ENCODE results near the gene RHEBL1. TPM values are rescaled to one million over a fixed set of nuclear protein-coding genes. Genes with fewer than 3 reads are reported as not detected.

The RHEBL1 gene
- total RNA-seq, 4 donors from 2014 or later, result 0.46 to 0.71 TPM; not detected in 2

DNA sequence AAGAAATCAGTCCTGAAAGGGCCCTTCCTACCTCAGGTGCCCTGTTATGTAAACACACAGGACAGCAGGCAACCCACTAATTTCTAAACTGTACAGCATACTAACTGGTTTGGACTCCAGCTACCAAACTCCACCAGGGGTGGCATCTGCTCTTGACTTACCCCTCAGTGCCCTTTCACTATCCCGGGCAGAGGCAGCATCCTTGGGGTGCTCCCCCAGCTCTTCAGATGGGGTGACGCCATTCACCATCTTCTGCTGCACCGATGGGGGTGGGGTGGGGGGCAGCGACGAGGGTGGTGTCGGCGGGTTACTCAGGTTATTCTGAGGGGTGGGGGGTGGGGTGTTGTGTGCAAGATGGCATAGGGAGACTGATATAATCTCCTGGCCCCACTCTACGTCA, 39.7 kb downstream of the RHEBL1 start:
- Histone ChIP-seq H3K36me3 (peaks cover 0 to 90% of the 10 kb centered on the region in 2 donors), H3K27me3 (no peaks in the 10 kb centered on the region), H3K9me3 (no peaks in the 10 kb centered on the region), H3K4me3 (no peak overlapping the region), H3K27ac (no peak overlapping the region), H3K4me1 (no peaks in the 10 kb centered on the region)
- in situ Hi-C loops (cut with MboI; ENCODE audit: low sequenced_read_pairs in 4 of 4) (no loop called here), intact Hi-C loops (cut with DNase I; ENCODE audit: low total_unique reads) (no loop called here)
- no peak for TF ChIP-seq CTCF (IDR thresholded peaks at IDR 0.05 in 4 of 5, conservative IDR thresholded peaks at IDR 0.05 in 1 of 5)
- no peak for TF ChIP-seq POLR2A (IDR thresholded peaks at IDR 0.05)
- ATAC-seq, result no peak
- no peak for DNase-seq

- TF ChIP-seq POLR2A (IDR thresholded peaks at IDR 0.05), result no peak
- TF ChIP-seq CTCF (IDR thresholded peaks at IDR 0.05 in 4 of 5, conservative IDR thresholded peaks at IDR 0.05 in 1 of 5), result no peak
- Histone ChIP-seq H3K27me3 (no peaks in the 10 kb centered on the region), H3K4me1 (no peaks in the 10 kb centered on the region), H3K4me3 (no peak overlapping the region), H3K36me3 (peaks cover 0 to 89% of the 10 kb centered on the region in 2 donors), H3K9me3 (no peaks in the 10 kb centered on the region), H3K27ac (no peak overlapping the region)
- in situ Hi-C loops (cut with MboI; ENCODE audit: low sequenced_read_pairs in 4 of 4), result no loop called here
- ATAC-seq, result no peak
- intact Hi-C loops (cut with DNase I; ENCODE audit: low total_unique reads), result no loop called here
- no peak for DNase-seq
Observed at GRCh38 chr12:49028666-49029275, 41.0 kb downstream of the RHEBL1 start.

- in situ Hi-C loops (cut with MboI; ENCODE audit: low sequenced_read_pairs in 4 of 4), result no loop called here
Observed at GRCh38 chr12:49027846-49028555, 41.8 kb downstream of the RHEBL1 start.

GRCh38 chr12:49026678-49027480, 42.9 kb downstream of the RHEBL1 start:
- TF ChIP-seq POLR2A (IDR thresholded peaks at IDR 0.05), result no peak
- no peak for TF ChIP-seq CTCF (IDR thresholded peaks at IDR 0.05 in 4 of 5, conservative IDR thresholded peaks at IDR 0.05 in 1 of 5)
- peaks cover 0 to 89% of the 10 kb centered on the region in 2 donors for H3K36me3 ChIP-seq
- H3K9me3 ChIP-seq, result no peaks in the 10 kb centered on the region
- DNase-seq (no peak), ATAC-seq (no peak)
- H3K27me3 ChIP-seq, result no peaks in the 10 kb centered on the region
- intact Hi-C loops (cut with DNase I; ENCODE audit: low total_unique reads) (no loop called here), in situ Hi-C loops (cut with MboI; ENCODE audit: low sequenced_read_pairs in 4 of 4) (no loop called here)
- no peak overlapping the region for H3K4me3 ChIP-seq
- no peaks in the 10 kb centered on the region for H3K4me1 ChIP-seq
- no peak overlapping the region for H3K27ac ChIP-seq

More at GRCh38 chr12:49027846-49028555, 41.8 kb downstream of the RHEBL1 start:
- no peak for TF ChIP-seq POLR2A (IDR thresholded peaks at IDR 0.05)
- TF ChIP-seq CTCF (IDR thresholded peaks at IDR 0.05 in 4 of 5, conservative IDR thresholded peaks at IDR 0.05 in 1 of 5), result no peak
- H3K9me3 ChIP-seq, result no peaks in the 10 kb centered on the region
- ATAC-seq, result no peak
- no peaks in the 10 kb centered on the region for H3K4me1 ChIP-seq
- H3K4me3 ChIP-seq, result no peak overlapping the region
- no peaks in the 10 kb centered on the region for H3K27me3 ChIP-seq
- intact Hi-C loops (cut with DNase I; ENCODE audit: low total_unique reads), result no loop called here
- H3K36me3 ChIP-seq, result peaks cover 0 to 89% of the 10 kb centered on the region in 2 donors
- H3K27ac ChIP-seq, result no peak overlapping the region
- DNase-seq, result no peak

Measured in gastrocnemius medialis (tissue), 4 donors.